ENCODE results near the gene GPRASP1.

Gene GPRASP1

GRCh38 chrX:102696306-102696705 lies 45.0 kb downstream of the GPRASP1 start:
- no peak overlapping the region for H3K4me3 ChIP-seq (ENCODE audit: low read length)
- no peak for DNase-seq (ENCODE audit: low read depth, low spot score)

GRCh38 chrX:102697494-102697893 lies 46.2 kb downstream of the GPRASP1 start:
- no peak for DNase-seq (ENCODE audit: low read depth, low spot score)
- H3K4me3 ChIP-seq (ENCODE audit: low read length), result no peak overlapping the region
